BLaER1 treated with 17β-estradiol and CSF1 and Interleukin-3, amounts not matched to agents 10 nM and 100 nM (cell line): ENCODE results near the gene MUC5B.
"Not testable (repeated sequence)": the region's sequence is repeated elsewhere in the genome, so short reads cannot be mapped to it uniquely, and the experiment has no call there.

ENCODE experiments used
- H3K27ac ChIP-seq, 11 experiments: shearing (Covaris generic); formaldehyde crosslinking; 2 replicates each; pipeline ENCODE4 v1.8.1; 2022
- H3K27me3 ChIP-seq, 11 experiments: shearing (Covaris generic); formaldehyde crosslinking; 2 replicates each; pipeline ENCODE4 v1.8.1; 2022
- H3K36me3 ChIP-seq, 11 experiments: shearing (Covaris generic); formaldehyde crosslinking; 2 replicates each; pipeline ENCODE4 v1.8.1; 2022
- H3K4me1 ChIP-seq, 10 experiments: shearing (Covaris generic); formaldehyde crosslinking; 2 replicates each; pipeline ENCODE4 v1.8.1; 2022
- H3K4me2 ChIP-seq, 11 experiments: shearing (Covaris generic); formaldehyde crosslinking; 2 replicates each; pipeline ENCODE4 v1.8.1; 2022
- H3K4me3 ChIP-seq, 10 experiments: shearing (Covaris generic); formaldehyde crosslinking; 2 replicates each; pipeline ENCODE4 v1.8.1; 2022
- H3K9ac ChIP-seq, 11 experiments: shearing (Covaris generic); formaldehyde crosslinking; 2 replicates each; pipeline ENCODE4 v1.8.1; 2022
- H3K9me3 ChIP-seq, 11 experiments: shearing (Covaris generic); formaldehyde crosslinking; replicated peaks in 1 of 11; 2 replicates each; pipeline ENCODE4 v1.8.1; 2022
- H4K20me1 ChIP-seq, 11 experiments: shearing (Covaris generic); formaldehyde crosslinking; 2 replicates each; pipeline ENCODE4 v1.8.1; 2022
- Cebpa-rat ChIP-seq, 11 experiments: shearing (Covaris generic); IDR thresholded peaks; 2 replicates each; pipeline ENCODE4 v1.8.1; 2022

Gene MUC5B

GRCh38 chr11:1177771-1178090 lies 45.1 kb upstream of the MUC5B start:
- no peak overlapping the region for H3K27ac ChIP-seq
- no peak for TF ChIP-seq Cebpa-rat (IDR thresholded peaks at IDR 0.05)
- no peaks in the 10 kb centered on the region for H4K20me1 ChIP-seq
- H3K4me3 ChIP-seq: no peak overlapping the region
- no peak overlapping the region for H3K9ac ChIP-seq
- no peak overlapping the region for H3K4me2 ChIP-seq
- peaks cover 0 to 9% (median 0%) of the 10 kb centered on the region in 10 experiments; a peak in 3 of 20 replicates for H3K4me1 ChIP-seq
- H3K27me3 ChIP-seq: no peaks in the 10 kb centered on the region
- H3K36me3 ChIP-seq: no peaks in the 10 kb centered on the region
- H3K9me3 ChIP-seq: peaks cover 0 to 27% (median 15%) of the 10 kb centered on the region in 11 experiments; a peak in 16 of 22 replicates

GRCh38 chr11:1178201-1178885 lies 44.5 kb upstream of the MUC5B start:
- TF ChIP-seq Cebpa-rat (IDR thresholded peaks at IDR 0.05): no peak
- Histone ChIP-seq H4K20me1 (no peaks in the 10 kb centered on the region), H3K9ac (no peak overlapping the region), H3K36me3 (no peaks in the 10 kb centered on the region), H3K27me3 (no peaks in the 10 kb centered on the region), H3K9me3 (peaks cover 0 to 24% (median 15%) of the 10 kb centered on the region in 11 experiments; a peak in 16 of 22 replicates), H3K4me3 (no peak overlapping the region), H3K4me1 (peaks cover 0 to 9% (median 0%) of the 10 kb centered on the region in 10 experiments; a peak in 3 of 20 replicates), H3K4me2 (no peak overlapping the region), H3K27ac (no peak overlapping the region)

- H4K20me1 ChIP-seq: no peaks in the 10 kb centered on the region
- no peak overlapping the region for H3K9ac ChIP-seq
- no peak for TF ChIP-seq Cebpa-rat (IDR thresholded peaks at IDR 0.05)
- H3K4me2 ChIP-seq: no peak overlapping the region
- H3K4me3 ChIP-seq: no peak overlapping the region
- H3K9me3 ChIP-seq: peaks cover 0 to 20% (median 12%) of the 10 kb centered on the region in 11 experiments; a peak in 15 of 22 replicates
- no peak overlapping the region for H3K27ac ChIP-seq
- peaks cover 0 to 9% (median 0%) of the 10 kb centered on the region in 10 experiments; a peak in 3 of 20 replicates for H3K4me1 ChIP-seq
- no peaks in the 10 kb centered on the region for H3K27me3 ChIP-seq
- H3K36me3 ChIP-seq: no peaks in the 10 kb centered on the region
Observed at GRCh38 chr11:1178906-1179305, 44.0 kb upstream of the MUC5B start.

- Histone ChIP-seq H3K4me3 (no peak overlapping the region), H3K9me3 (peaks cover 0 to 13% (median 4%) of the 10 kb centered on the region in 11 experiments; a peak in 11 of 22 replicates), H3K36me3 (no peaks in the 10 kb centered on the region), H4K20me1 (no peaks in the 10 kb centered on the region), H3K4me1 (peaks cover 0 to 9% (median 0%) of the 10 kb centered on the region in 10 experiments; a peak in 3 of 20 replicates), H3K4me2 (no peak overlapping the region), H3K9ac (no peak overlapping the region), H3K27ac (no peak overlapping the region), H3K27me3 (no peaks in the 10 kb centered on the region)
- TF ChIP-seq Cebpa-rat (IDR thresholded peaks at IDR 0.05): no peak
Observed at GRCh38 chr11:1179641-1180040, 43.2 kb upstream of the MUC5B start.

GRCh38 chr11:1180171-1180570 lies 42.7 kb upstream of the MUC5B start:
- H3K9ac ChIP-seq: no peak overlapping the region
- H3K9me3 ChIP-seq: peaks cover 5 to 13% (median 5%) of the 10 kb centered on the region in 11 experiments
- no peak overlapping the region for H3K4me3 ChIP-seq
- H3K4me2 ChIP-seq: no peak overlapping the region
- no peak for TF ChIP-seq Cebpa-rat (IDR thresholded peaks at IDR 0.05)
- H3K36me3 ChIP-seq: no peaks in the 10 kb centered on the region
- peaks cover 0 to 3% (median 0%) of the 10 kb centered on the region in 11 experiments; a peak in 1 of 22 replicates for H3K27me3 ChIP-seq
- H3K4me1 ChIP-seq: peaks cover 0 to 9% (median 0%) of the 10 kb centered on the region in 10 experiments; a peak in 3 of 20 replicates
- no peak overlapping the region for H3K27ac ChIP-seq
- H4K20me1 ChIP-seq: no peaks in the 10 kb centered on the region

- Histone ChIP-seq H4K20me1 (no peaks in the 10 kb centered on the region), H3K4me2 (no peak overlapping the region), H3K9ac (no peak overlapping the region), H3K4me1 (peaks cover 0 to 9% (median 0%) of the 10 kb centered on the region in 10 experiments; a peak in 3 of 20 replicates), H3K36me3 (no peaks in the 10 kb centered on the region), H3K27me3 (peaks cover 0 to 11% (median 5%) of the 10 kb centered on the region in 11 experiments; a peak in 7 of 22 replicates), H3K27ac (no peak overlapping the region), H3K4me3 (no peak overlapping the region), H3K9me3 (peaks cover 12 to 19% (median 13%) of the 10 kb centered on the region in 11 experiments)
- no peak for TF ChIP-seq Cebpa-rat (IDR thresholded peaks at IDR 0.05)
Observed at GRCh38 chr11:1180947-1181391, 41.9 kb upstream of the MUC5B start.

GRCh38 chr11:1181420-1181819 lies 41.4 kb upstream of the MUC5B start:
- Histone ChIP-seq H3K4me1 (peaks cover 0 to 9% (median 0%) of the 10 kb centered on the region in 10 experiments; a peak in 3 of 20 replicates), H3K4me2 (no peak overlapping the region; a peak in 1 of 22 replicates), H3K4me3 (no peak overlapping the region), H3K27me3 (peaks cover 0 to 15% (median 6%) of the 10 kb centered on the region in 11 experiments; a peak in 9 of 22 replicates), H3K9ac (no peak overlapping the region), H4K20me1 (no peaks in the 10 kb centered on the region), H3K27ac (no peak overlapping the region), H3K9me3 (peaks cover 17 to 23% (median 18%) of the 10 kb centered on the region in 11 experiments), H3K36me3 (no peaks in the 10 kb centered on the region)
- no peak for TF ChIP-seq Cebpa-rat (IDR thresholded peaks at IDR 0.05)

- peak overlapping the region in 1 of 11 experiments; percentile 43; a peak in 2 of 22 replicates for H3K4me2 ChIP-seq
- peaks cover 0 to 9% (median 0%) of the 10 kb centered on the region in 10 experiments; a peak in 3 of 20 replicates for H3K4me1 ChIP-seq
- H3K36me3 ChIP-seq: no peaks in the 10 kb centered on the region
- H3K27me3 ChIP-seq: peaks cover 0 to 21% (median 6%) of the 10 kb centered on the region in 11 experiments; a peak in 9 of 22 replicates
- TF ChIP-seq Cebpa-rat (IDR thresholded peaks at IDR 0.05): no peak
- no peak overlapping the region for H3K4me3 ChIP-seq
- H3K9me3 ChIP-seq: peaks cover 22 to 29% (median 23%) of the 10 kb centered on the region in 11 experiments
- H3K9ac ChIP-seq: no peak overlapping the region
- H4K20me1 ChIP-seq: no peaks in the 10 kb centered on the region
- no peak overlapping the region for H3K27ac ChIP-seq
Observed at GRCh38 chr11:1181853-1182535, 40.9 kb upstream of the MUC5B start.

- H3K27ac ChIP-seq, H4K20me1 ChIP-seq, H3K36me3 ChIP-seq, H3K9ac ChIP-seq, H3K4me1 ChIP-seq, H3K4me3 ChIP-seq, H3K4me2 ChIP-seq: not testable (repeated sequence)
- Histone ChIP-seq H3K9me3 (peaks cover 32 to 47% (median 40%) of the 10 kb centered on the region in 11 experiments), H3K27me3 (peaks cover 0 to 23% (median 6%) of the 10 kb centered on the region in 11 experiments; a peak in 9 of 22 replicates)
Observed at GRCh38 chr11:1184139-1184538, 38.7 kb upstream of the MUC5B start.

- Histone ChIP-seq H3K27me3 (peaks cover 0 to 23% (median 6%) of the 10 kb centered on the region in 11 experiments; a peak in 9 of 22 replicates), H3K9me3 (peaks cover 45 to 81% (median 58%) of the 10 kb centered on the region in 11 experiments)
- not testable (repeated sequence) for H3K4me2 ChIP-seq, H3K4me3 ChIP-seq, H3K27ac ChIP-seq, H3K9ac ChIP-seq, H4K20me1 ChIP-seq, H3K36me3 ChIP-seq, H3K4me1 ChIP-seq
Observed at GRCh38 chr11:1188451-1189130, 34.3 kb upstream of the MUC5B start.

- Histone ChIP-seq H3K9me3 (peaks cover 44 to 90% (median 65%) of the 10 kb centered on the region in 11 experiments), H3K27me3 (peaks cover 0 to 23% (median 6%) of the 10 kb centered on the region in 11 experiments; a peak in 9 of 22 replicates)
- H3K4me2 ChIP-seq, H3K36me3 ChIP-seq, H3K4me1 ChIP-seq, H3K9ac ChIP-seq, H4K20me1 ChIP-seq, H3K4me3 ChIP-seq, H3K27ac ChIP-seq: not testable (repeated sequence)
Observed at GRCh38 chr11:1189816-1190215, 33.0 kb upstream of the MUC5B start.

GRCh38 chr11:1191786-1192470 lies 30.9 kb upstream of the MUC5B start:
- not testable (repeated sequence) for H3K4me3 ChIP-seq, H3K4me1 ChIP-seq
- peaks cover 24 to 69% (median 44%) of the 10 kb centered on the region in 11 experiments for H3K9me3 ChIP-seq

More at GRCh38 chr11:1191786-1192470, 30.9 kb upstream of the MUC5B start:
- H3K27ac ChIP-seq, H3K4me2 ChIP-seq, H3K9ac ChIP-seq, H4K20me1 ChIP-seq, H3K36me3 ChIP-seq, H3K27me3 ChIP-seq: not testable (repeated sequence)
